ENCODE results near the gene FOXP1.

Gene FOXP1

GRCh38 chr3:71208211-71209095, 375.1 kb downstream of the FOXP1 start:
- no peak for DNase-seq (ENCODE audit: low spot score)

GRCh38 chr3:71207632-71208031, 375.9 kb downstream of the FOXP1 start:
- DNase-seq (ENCODE audit: low spot score), result no peak

DNA sequence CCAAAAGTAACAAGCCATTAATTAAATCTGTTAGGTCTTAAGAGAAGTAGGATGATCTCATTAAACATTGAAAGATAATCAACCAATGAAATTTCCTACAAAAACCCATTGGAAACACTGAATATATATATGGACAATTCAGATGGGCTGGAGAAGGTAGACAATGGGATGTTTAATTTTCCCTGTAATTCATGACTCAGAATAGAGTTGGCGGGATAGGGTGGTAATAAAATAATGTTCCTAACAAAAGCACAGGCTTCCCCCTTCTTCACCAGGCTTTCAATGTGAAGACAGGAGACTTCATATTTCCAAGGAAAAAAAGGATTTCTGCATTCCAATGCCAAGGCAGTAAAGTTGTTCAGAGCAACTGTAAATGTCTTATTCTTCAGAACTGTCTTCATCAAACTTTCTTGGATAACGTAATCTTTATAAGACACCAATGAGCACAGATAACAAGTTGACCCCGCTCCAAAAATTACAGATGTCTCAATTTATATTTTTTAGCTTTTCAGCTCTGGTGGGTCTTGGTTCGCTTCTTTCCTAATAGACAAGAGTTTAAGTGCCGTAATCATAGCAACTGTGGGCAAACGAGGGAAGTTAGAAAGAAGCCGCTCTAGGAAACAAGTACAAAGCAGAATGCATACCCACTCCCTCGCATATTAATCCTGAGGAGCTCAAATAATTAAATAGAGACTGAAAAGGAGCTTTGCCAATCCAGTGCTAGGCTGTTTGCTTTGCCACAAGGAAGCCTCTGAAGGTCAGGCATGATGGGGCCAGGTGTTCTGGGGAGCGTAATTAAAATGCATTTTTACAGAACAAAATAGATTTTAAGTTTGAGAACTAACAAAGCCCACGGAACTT, 377.0 kb downstream of the FOXP1 start:
- DNase-seq (ENCODE audit: low spot score), result no peak

GRCh38 chr3:71203727-71204488, 379.6 kb downstream of the FOXP1 start:
- no peak for DNase-seq (ENCODE audit: low spot score)

DNA sequence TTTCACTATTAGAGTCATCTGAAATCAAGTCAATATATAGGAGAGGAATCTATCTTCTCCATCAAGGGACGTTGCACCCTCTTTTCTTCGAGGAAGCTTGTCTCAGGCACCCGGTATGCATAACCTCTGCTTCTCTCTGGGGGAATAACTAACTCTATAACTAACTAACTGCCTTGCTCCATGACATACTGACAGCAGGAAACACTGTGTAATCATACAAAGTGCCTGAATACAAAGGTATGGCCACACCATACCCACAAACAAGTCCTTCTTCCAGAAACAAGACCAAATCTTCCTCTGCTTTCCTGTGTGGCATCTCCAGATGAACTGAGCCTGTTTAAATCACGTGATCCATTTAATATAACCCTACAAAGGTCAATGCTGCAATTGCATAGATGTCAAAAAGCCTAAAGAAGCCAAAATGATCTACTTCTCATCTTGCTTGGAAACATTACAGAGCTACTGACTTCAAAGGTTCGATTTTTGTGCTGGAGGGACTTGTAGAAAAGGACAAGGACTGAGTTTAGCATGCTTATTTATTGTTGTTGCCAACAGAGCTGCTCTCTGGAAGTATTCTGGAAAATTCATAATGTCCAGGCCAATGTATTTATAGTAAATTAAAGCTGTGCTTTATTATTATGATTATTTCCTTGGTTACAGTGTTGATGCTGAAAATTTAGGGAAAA, 380.5 kb downstream of the FOXP1 start:
- DNase-seq (ENCODE audit: low spot score), result no peak

DNA sequence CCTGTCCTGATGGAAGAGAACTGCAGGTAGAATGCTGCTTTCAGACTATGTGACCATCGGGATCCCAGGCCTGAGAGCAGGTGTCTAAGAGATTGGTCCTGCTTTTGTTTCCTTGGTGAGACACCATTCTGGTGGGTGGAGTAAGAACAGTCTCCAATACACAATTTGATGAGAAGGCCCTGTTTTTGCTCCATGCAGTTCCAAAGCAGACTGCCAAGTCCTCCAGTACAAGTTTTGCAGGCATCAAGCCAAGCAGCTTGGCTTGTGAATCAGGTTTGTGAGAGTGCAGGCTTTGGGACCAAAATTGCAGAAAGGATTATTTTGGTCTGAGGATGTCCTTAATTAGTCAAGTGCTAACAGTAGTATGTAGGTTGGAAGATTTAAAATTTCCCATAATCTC, 381.6 kb downstream of the FOXP1 start:
- DNase-seq (ENCODE audit: low spot score), result no peak

- no peak for DNase-seq (ENCODE audit: low spot score)
Measured at GRCh38 chr3:71197841-71198565, 385.5 kb downstream of the FOXP1 start.

- no peak for DNase-seq (ENCODE audit: low spot score)
Measured at GRCh38 chr3:71195492-71195891, 388.0 kb downstream of the FOXP1 start.

- no peak for DNase-seq (ENCODE audit: low spot score)
Measured at GRCh38 chr3:71194785-71195184, 388.7 kb downstream of the FOXP1 start.

DNA sequence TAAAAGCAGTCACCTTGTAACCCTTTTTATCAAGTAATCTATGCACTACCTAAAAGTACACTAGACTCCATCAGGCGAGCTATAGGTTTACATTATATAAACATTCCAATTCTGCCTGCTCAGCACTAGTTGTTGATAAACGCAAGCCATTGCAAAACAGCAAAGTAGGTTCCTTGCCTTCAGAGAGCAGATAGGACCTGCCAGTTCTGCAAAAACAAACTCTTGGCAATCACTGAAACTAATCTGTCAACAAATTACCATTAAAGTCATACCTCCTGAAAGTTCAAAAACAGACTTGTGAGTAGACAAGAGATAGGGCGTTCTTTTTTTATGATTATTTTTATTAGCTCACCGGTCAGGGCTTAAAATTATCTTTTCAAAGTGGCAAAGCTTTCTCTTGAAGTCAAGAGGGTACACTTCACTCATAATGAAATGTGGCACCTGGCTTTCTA, 392.5 kb downstream of the FOXP1 start:
- no peak for DNase-seq (ENCODE audit: low spot score)

DNA sequence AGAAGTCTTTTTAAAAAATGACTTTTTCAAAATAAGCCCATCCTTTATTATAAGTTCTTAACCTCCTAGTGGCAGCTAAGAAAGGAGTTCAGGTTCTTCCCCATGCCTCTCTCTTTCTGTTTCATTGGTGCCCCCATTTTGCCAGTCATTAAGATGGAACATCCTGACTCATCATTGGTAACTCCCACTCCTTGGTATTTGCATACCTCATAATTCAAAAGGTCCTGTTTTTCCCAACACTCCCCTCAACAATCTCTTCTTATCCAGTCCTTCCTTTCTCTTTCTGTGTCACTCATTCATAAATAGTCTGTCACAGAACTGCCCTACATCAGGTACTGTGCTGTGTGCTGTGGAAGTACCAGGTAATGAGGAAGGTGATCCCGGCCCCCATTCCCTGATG, 394.0 kb downstream of the FOXP1 start:
- peak; percentile 5 for DNase-seq (ENCODE audit: low spot score)

- DNase-seq (ENCODE audit: low spot score), result no peak
Measured at GRCh38 chr3:71187715-71188114, 395.8 kb downstream of the FOXP1 start.

DNA sequence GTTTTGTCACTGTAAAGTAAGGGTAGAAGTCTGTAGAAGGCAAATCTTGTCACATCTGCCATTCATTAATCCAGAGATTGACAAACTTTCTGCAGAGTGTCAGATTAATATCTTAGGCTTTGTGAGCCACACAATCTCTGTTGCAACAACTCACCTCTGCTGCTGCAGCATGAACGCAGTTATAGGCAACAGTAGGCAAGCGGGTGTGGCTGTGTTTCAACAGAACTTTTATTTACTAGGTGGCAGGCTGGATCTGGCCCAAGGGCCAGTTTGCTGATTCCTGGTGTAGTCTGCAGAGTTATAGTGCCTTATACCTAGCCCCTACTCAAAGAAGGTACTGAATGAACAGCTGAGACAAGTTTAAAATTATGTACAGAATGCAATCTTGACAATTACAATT, 396.7 kb downstream of the FOXP1 start:
- no peak for DNase-seq (ENCODE audit: low spot score)

DNA sequence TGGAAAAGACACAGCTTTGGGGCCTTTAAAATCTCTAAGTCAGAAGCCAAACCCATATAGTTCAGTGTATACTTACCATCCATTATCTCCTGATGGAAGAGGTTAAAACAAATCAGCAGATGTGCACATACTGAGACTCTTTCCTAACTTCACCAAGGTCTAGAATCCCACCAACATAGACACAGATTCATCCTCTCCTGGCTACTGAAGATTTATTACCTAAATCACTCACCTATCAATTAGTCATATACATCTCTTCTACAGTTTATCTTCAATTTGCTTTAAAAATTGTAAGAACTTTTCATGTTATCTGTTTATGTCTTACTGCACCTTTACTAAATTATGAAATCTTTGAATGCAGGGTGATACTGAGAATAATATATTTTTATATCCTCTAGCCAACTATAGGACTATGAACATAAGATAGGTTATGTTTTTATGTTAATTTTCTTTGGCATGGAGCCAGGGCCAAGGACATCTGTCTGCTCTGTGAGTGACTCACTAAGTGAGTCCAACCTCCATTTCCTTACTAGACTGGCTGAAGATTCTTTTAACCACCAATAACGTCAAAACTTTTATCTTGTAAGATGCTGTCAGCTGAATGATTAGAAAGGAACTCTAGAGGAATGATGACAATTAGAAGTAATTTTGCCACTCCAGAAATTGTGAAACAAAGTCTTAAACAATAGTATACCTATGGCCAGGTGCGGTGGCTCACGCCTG, 397.6 kb downstream of the FOXP1 start:
- peak; percentile 33 for DNase-seq (ENCODE audit: low spot score)

- DNase-seq (ENCODE audit: low spot score), result no peak
Measured at GRCh38 chr3:71184252-71184651, 399.3 kb downstream of the FOXP1 start.

GRCh38 chr3:71183549-71183948, 400.0 kb downstream of the FOXP1 start:
- DNase-seq (ENCODE audit: low spot score), result no peak

DNA sequence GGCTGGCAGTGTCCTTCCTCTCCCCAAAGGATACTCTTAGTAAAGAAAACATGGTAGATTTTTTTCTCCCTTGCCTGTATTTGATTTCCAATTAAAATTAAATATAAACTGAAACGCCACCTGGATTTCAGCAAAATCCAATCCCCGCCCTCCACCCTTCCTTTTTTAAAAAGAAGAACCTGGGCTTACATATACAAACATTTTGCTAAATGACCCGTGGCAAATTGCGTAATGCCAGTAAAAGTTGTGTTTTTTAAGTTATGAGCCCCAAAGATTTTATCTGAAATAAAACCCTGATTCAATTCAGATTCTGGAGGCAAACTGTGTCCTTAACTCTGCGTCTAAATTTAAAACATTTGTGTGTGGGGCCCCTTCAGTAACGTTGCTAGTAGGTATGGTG, 403.0 kb downstream of the FOXP1 start:
- no peak for DNase-seq (ENCODE audit: low spot score)

GRCh38 chr3:71177375-71177774, 406.2 kb downstream of the FOXP1 start:
- no peak for DNase-seq (ENCODE audit: low spot score)

- no peak for DNase-seq (ENCODE audit: low spot score)
Measured at GRCh38 chr3:71176366-71176765, 407.2 kb downstream of the FOXP1 start.

DNA sequence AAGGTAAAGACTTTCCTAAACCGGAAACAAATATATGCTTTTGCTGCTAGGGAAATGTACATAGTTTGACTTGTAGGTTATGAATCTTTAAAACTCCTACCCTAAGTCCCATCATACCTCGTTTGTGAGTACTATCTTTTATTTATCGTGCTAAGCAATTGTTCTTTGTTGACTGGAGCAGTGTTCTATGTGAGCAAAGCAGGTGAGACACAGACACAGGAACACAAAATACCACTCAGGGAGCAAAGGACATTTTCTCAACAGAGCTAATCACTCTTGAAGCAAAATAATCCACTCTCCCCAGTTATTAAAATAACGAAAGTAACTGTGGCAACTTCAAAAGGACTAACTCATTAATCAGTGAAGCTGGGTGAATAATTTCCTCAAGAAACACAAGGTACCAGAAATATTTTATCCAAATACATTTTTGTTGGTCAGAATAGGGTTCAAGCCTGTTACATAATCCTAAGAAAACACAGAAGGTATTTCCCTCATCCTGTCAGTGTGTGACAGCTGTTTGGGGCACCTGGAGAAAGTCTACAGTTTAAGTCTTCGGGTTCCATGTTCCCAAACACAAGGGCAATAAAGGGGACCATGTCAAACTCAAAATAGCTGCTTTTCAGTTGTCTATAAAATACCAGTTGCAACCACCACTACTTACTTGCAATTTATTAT, 407.7 kb downstream of the FOXP1 start:
- no peak for DNase-seq (ENCODE audit: low spot score)

Measured in RKO (cell line).